ENCODE results near the gene LRRFIP2.

Gene LRRFIP2

DNA sequence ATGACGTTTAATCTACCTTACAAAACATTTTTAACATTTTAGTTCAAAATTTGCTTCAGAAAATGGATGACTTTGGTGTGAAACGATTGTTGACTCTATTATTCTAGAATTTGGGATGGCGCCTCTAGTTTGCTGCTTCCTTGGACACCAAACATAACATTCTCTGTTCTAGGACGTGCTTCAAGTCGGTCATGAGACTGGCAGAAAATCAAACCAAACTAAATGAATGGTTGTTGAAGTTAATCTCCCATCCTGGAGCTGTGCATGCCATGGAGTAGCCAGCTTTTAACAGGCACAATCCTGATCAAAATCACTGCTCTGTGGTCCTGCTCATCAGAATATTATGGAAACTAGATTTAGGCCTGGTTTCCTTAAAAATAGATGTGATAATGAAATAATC lies 9.6 kb upstream of the LRRFIP2 start:
- no peaks in the 10 kb centered on the region for H3K9me3 ChIP-seq (ENCODE audit: control insufficient read depth, insufficient read depth, low read length)
- H3K4me3 ChIP-seq (ENCODE audit: low read depth, low read length), result no peak overlapping the region
- no peak overlapping the region for H3K27ac ChIP-seq (ENCODE audit: low read depth, low read length)
- no peaks in the 10 kb centered on the region for H3K36me3 ChIP-seq (ENCODE audit: control insufficient read depth, insufficient read depth, low read length)
- H3K4me1 ChIP-seq (ENCODE audit: control insufficient read depth, insufficient read depth, low read length), result no peaks in the 10 kb centered on the region
- no peaks in the 10 kb centered on the region for H3K27me3 ChIP-seq (ENCODE audit: control insufficient read depth, insufficient read depth, low read length)
- no peak overlapping the region for H3K9ac ChIP-seq (ENCODE audit: low read depth, low read length)

DNA sequence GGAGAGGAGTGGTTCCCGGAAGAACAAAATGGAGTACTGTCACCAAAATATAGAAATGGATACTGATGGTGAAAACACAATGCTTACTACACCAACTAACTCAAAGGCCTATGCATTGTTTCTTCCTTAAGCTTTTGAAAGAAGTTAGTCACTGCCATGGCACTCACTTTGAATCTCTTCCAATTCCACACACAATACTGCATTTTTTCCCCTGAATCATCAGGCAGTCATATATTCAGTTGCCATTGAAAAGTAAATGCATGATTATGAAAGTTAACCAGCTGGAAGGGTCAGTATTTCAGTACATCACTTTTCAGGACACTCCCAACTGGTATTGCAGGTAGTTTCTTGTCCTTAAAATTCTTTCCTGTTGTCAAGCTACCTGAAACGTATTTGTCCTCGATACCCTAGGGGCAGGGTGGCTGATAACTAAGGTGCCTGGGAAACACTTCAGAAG lies 9.0 kb upstream of the LRRFIP2 start:
- H3K36me3 ChIP-seq (ENCODE audit: control insufficient read depth, insufficient read depth, low read length), result no peaks in the 10 kb centered on the region
- no peaks in the 10 kb centered on the region for H3K4me1 ChIP-seq (ENCODE audit: control insufficient read depth, insufficient read depth, low read length)
- H3K4me3 ChIP-seq (ENCODE audit: low read depth, low read length), result no peak overlapping the region
- H3K9me3 ChIP-seq (ENCODE audit: control insufficient read depth, insufficient read depth, low read length), result no peaks in the 10 kb centered on the region
- no peak overlapping the region for H3K9ac ChIP-seq (ENCODE audit: low read depth, low read length)
- H3K27me3 ChIP-seq (ENCODE audit: control insufficient read depth, insufficient read depth, low read length), result no peaks in the 10 kb centered on the region
- no peak overlapping the region for H3K27ac ChIP-seq (ENCODE audit: low read depth, low read length)

DNA sequence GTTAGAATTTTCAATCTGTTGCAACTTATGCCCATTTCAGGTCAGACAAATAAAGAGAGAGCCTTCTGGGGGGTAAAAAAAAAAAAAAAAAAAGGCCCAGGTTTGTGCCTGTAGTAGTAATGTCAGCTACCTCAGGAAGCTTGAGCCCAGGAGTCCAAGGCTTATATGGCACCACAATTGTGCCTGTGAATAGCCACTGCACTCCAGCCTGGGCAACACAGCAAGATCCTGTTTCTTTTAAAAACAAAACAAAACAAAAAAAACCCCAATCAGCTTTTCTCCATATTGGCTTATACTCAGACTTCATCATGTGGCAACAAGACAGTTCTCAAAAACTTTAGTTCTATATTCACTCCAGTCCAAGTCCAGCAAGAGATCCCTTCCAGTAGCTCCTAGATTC lies 8.4 kb upstream of the LRRFIP2 start:
- no peak overlapping the region for H3K4me3 ChIP-seq (ENCODE audit: low read depth, low read length)
- no peak overlapping the region for H3K27ac ChIP-seq (ENCODE audit: low read depth, low read length)
- no peaks in the 10 kb centered on the region for H3K9me3 ChIP-seq (ENCODE audit: control insufficient read depth, insufficient read depth, low read length)
- H3K36me3 ChIP-seq (ENCODE audit: control insufficient read depth, insufficient read depth, low read length), result no peaks in the 10 kb centered on the region
- H3K9ac ChIP-seq (ENCODE audit: low read depth, low read length), result no peak overlapping the region
- no peaks in the 10 kb centered on the region for H3K4me1 ChIP-seq (ENCODE audit: control insufficient read depth, insufficient read depth, low read length)
- H3K27me3 ChIP-seq (ENCODE audit: control insufficient read depth, insufficient read depth, low read length), result no peaks in the 10 kb centered on the region

DNA sequence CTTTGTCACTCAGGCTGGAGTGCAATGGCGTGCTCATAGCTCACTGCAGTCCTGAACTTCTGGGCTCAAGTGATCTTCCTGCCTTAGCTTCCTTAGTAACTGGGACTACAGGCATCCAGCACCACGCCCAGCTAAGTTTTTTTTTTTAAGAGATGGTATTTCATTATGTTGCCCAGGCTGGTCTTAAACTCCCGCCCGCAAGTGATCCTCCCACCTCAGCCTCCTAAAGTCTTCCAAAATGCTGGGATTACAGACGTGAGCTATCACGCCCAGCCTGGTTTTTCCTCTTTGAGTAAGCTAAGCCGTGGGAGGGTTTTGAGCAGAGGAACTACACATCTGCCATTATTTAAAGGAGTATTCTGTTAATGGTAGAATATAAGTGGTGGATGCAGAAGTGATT lies 7.4 kb upstream of the LRRFIP2 start:
- Histone ChIP-seq H3K9me3 (ENCODE audit: control insufficient read depth, insufficient read depth, low read length) (no peaks in the 10 kb centered on the region), H3K27ac (ENCODE audit: low read depth, low read length) (no peak overlapping the region), H3K9ac (ENCODE audit: low read depth, low read length) (no peak overlapping the region), H3K4me3 (ENCODE audit: low read depth, low read length) (no peak overlapping the region), H3K4me1 (ENCODE audit: control insufficient read depth, insufficient read depth, low read length) (peaks cover 7% of the 10 kb centered on the region; the same call in 1 of the 2 replicates), H3K36me3 (ENCODE audit: control insufficient read depth, insufficient read depth, low read length) (no peaks in the 10 kb centered on the region), H3K27me3 (ENCODE audit: control insufficient read depth, insufficient read depth, low read length) (no peaks in the 10 kb centered on the region)

DNA sequence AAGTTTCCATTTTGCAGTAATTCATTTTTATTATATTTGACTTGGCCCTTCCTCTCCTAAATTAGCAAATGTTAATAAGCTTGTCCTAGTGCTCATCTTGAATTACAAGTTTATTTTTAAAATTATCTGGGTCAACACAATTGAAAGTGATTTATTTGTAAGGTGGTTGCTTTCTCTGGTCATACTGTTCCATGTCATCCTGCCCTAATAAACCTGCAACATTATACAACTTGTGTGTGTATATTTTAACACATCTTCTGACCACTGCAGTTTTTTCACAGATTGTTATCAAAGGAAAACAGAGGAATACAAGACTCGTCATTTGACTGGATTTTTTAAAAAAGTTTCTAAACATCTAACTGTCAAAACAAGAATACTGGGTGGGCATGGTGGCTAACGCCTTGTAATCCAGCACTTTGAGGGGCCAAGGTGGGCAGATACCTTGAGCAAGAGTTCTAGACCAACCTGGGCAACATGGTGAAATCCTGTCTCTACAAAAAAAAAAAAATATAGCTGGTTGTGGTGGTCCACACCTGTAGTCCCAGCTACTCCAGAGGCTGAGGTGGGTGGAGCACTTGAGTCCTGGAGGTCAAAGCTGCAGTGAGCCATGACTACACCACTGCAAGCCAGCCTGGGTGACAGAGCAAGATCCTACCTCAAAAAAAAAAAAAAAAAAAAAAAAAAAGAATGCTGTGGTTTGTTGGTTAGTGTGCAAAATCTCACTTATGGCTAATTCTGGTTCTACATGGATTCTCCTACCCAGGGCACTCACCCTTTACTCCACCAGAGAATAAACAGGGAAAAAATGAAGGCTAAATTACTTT lies 5.0 kb upstream of the LRRFIP2 start:
- Histone ChIP-seq H3K36me3 (ENCODE audit: control insufficient read depth, insufficient read depth, low read length) (no peaks in the 10 kb centered on the region), H3K27ac (ENCODE audit: low read depth, low read length) (no peak overlapping the region), H3K27me3 (ENCODE audit: control insufficient read depth, insufficient read depth, low read length) (no peaks in the 10 kb centered on the region), H3K9ac (ENCODE audit: low read depth, low read length) (no peak overlapping the region), H3K4me1 (ENCODE audit: control insufficient read depth, insufficient read depth, low read length) (peaks cover 7% of the 10 kb centered on the region; the same call in 1 of the 2 replicates), H3K9me3 (ENCODE audit: control insufficient read depth, insufficient read depth, low read length) (no peaks in the 10 kb centered on the region), H3K4me3 (ENCODE audit: low read depth, low read length) (no peak overlapping the region)

DNA sequence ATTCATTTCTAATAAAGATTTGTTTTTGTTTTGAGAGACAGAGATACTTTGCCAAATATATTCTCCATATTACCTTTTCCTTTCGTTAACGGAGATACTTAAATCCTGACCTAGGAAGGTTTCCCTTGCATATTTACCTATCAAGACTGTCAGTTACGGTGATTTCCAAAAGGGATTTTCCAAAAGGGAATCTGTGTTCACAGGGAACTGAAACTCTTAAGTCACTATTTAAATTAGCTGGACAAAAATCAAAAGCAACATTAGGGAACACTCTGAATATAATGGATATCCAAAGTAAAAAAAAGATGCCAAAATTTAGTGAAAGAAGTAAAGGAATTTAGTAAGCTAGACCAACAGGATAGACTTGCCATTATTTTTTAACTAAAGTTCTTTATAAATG lies 576 bp downstream of the LRRFIP2 start:
- H3K27me3 ChIP-seq (ENCODE audit: control insufficient read depth, insufficient read depth, low read length), result no peaks in the 10 kb centered on the region
- no peak overlapping the region for H3K27ac ChIP-seq (ENCODE audit: low read depth, low read length)
- H3K9me3 ChIP-seq (ENCODE audit: control insufficient read depth, insufficient read depth, low read length), result no peaks in the 10 kb centered on the region
- H3K36me3 ChIP-seq (ENCODE audit: control insufficient read depth, insufficient read depth, low read length), result peaks cover 14% of the 10 kb centered on the region
- peaks cover 7% of the 10 kb centered on the region; the same call in 1 of the 2 replicates for H3K4me1 ChIP-seq (ENCODE audit: control insufficient read depth, insufficient read depth, low read length)
- no peak overlapping the region for H3K4me3 ChIP-seq (ENCODE audit: low read depth, low read length)
- no peak overlapping the region for H3K9ac ChIP-seq (ENCODE audit: low read depth, low read length)

DNA sequence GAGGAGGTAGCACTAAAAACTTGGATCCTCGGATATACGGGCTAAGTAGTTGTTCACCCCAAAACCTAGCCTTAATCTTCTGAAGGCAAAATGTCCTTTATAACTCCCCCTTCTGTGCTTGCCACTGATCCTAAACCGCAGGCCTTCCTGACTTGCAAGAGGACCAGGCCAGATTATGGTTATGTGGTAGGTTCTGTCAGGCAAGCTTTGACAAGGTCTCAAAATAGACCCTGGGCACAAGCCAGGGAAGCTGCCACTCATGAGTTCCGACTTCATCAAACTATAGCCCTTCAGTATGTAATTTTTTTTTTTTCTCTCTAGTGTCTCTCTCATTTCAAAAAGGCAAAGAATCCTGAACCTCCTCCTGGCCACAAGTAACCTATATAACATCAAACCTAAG lies 3.2 kb downstream of the LRRFIP2 start:
- Histone ChIP-seq H3K27ac (ENCODE audit: low read depth, low read length) (no peak overlapping the region), H3K27me3 (ENCODE audit: control insufficient read depth, insufficient read depth, low read length) (no peaks in the 10 kb centered on the region), H3K36me3 (ENCODE audit: control insufficient read depth, insufficient read depth, low read length) (peaks cover 14% of the 10 kb centered on the region), H3K9me3 (ENCODE audit: control insufficient read depth, insufficient read depth, low read length) (no peaks in the 10 kb centered on the region), H3K4me1 (ENCODE audit: control insufficient read depth, insufficient read depth, low read length) (no peaks in the 10 kb centered on the region; the same call in 1 of the 2 replicates), H3K9ac (ENCODE audit: low read depth, low read length) (no peak overlapping the region), H3K4me3 (ENCODE audit: low read depth, low read length) (no peak overlapping the region)

DNA sequence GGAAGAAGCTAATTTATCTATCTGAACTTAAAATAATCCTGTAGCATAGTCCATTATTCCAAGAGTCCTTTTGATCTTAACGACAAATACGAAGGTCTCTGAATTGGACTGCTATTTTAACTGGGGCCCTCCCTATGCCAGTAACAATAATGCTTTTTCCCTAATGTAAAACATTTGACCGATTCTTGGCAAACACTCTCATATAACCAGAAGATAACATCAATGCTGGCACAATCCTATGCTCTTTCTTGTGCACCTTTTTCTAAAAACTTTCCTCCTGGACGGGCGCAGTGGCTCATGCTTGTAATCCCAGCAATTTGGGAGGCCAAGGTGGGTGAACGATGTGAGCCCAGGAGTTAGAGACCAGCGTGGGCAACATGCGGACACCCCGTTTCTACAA lies 3.9 kb downstream of the LRRFIP2 start:
- H3K27ac ChIP-seq (ENCODE audit: low read depth, low read length), result no peak overlapping the region
- H3K4me3 ChIP-seq (ENCODE audit: low read depth, low read length), result no peak overlapping the region
- peaks cover 14% of the 10 kb centered on the region for H3K36me3 ChIP-seq (ENCODE audit: control insufficient read depth, insufficient read depth, low read length)
- H3K4me1 ChIP-seq (ENCODE audit: control insufficient read depth, insufficient read depth, low read length), result no peaks in the 10 kb centered on the region; the same call in 1 of the 2 replicates
- no peaks in the 10 kb centered on the region for H3K27me3 ChIP-seq (ENCODE audit: control insufficient read depth, insufficient read depth, low read length)
- H3K9ac ChIP-seq (ENCODE audit: low read depth, low read length), result no peak overlapping the region
- H3K9me3 ChIP-seq (ENCODE audit: control insufficient read depth, insufficient read depth, low read length), result no peaks in the 10 kb centered on the region

DNA sequence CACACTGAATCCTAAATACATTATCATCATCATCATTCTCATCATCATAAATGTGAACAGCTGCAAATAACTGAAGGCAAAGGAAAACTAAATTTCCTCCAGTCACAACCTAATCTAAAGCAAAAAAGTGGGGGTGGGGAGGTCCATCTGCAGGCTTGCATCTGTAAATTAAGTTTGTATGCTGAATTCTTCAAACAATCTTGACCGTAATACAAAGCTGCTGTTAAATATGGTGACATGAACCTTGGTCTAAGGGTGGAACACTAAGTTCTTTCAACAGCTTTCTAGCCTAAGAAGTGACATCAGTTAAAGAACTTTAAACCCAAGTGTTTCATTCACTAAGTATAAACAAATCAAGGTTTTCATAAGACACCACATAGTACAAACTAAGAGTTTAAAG lies 4.3 kb downstream of the LRRFIP2 start:
- Histone ChIP-seq H3K9ac (ENCODE audit: low read depth, low read length) (no peak overlapping the region), H3K27ac (ENCODE audit: low read depth, low read length) (no peak overlapping the region), H3K36me3 (ENCODE audit: control insufficient read depth, insufficient read depth, low read length) (peaks cover 14% of the 10 kb centered on the region), H3K4me3 (ENCODE audit: low read depth, low read length) (no peak overlapping the region), H3K9me3 (ENCODE audit: control insufficient read depth, insufficient read depth, low read length) (no peaks in the 10 kb centered on the region), H3K27me3 (ENCODE audit: control insufficient read depth, insufficient read depth, low read length) (no peaks in the 10 kb centered on the region), H3K4me1 (ENCODE audit: control insufficient read depth, insufficient read depth, low read length) (no peaks in the 10 kb centered on the region; the same call in 1 of the 2 replicates)

DNA sequence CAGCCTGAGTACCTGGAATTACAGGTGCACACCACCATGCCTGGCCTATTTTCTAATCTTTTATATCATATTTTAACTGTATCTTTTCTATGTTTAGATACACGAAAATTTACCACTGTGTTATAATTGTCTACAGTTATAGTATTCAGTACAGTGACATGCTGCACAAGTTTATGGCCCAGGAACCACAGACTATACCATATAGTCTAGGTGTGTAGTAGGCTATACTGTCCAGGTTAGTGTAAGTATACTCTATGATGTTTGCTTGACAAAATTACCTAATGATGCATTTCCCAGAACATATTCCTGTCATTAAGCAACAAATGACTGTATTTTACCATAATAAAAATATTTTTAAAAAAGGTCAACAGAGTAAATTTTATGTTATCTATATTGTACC lies 5.5 kb downstream of the LRRFIP2 start:
- peaks cover 14% of the 10 kb centered on the region for H3K36me3 ChIP-seq (ENCODE audit: control insufficient read depth, insufficient read depth, low read length)
- H3K9ac ChIP-seq (ENCODE audit: low read depth, low read length), result no peak overlapping the region
- no peaks in the 10 kb centered on the region for H3K27me3 ChIP-seq (ENCODE audit: control insufficient read depth, insufficient read depth, low read length)
- H3K4me3 ChIP-seq (ENCODE audit: low read depth, low read length), result no peak overlapping the region
- peaks cover under 1% of the 10 kb centered on the region; the same call in 1 of the 2 replicates for H3K4me1 ChIP-seq (ENCODE audit: control insufficient read depth, insufficient read depth, low read length)
- no peak overlapping the region for H3K27ac ChIP-seq (ENCODE audit: low read depth, low read length)
- no peaks in the 10 kb centered on the region for H3K9me3 ChIP-seq (ENCODE audit: control insufficient read depth, insufficient read depth, low read length)

DNA sequence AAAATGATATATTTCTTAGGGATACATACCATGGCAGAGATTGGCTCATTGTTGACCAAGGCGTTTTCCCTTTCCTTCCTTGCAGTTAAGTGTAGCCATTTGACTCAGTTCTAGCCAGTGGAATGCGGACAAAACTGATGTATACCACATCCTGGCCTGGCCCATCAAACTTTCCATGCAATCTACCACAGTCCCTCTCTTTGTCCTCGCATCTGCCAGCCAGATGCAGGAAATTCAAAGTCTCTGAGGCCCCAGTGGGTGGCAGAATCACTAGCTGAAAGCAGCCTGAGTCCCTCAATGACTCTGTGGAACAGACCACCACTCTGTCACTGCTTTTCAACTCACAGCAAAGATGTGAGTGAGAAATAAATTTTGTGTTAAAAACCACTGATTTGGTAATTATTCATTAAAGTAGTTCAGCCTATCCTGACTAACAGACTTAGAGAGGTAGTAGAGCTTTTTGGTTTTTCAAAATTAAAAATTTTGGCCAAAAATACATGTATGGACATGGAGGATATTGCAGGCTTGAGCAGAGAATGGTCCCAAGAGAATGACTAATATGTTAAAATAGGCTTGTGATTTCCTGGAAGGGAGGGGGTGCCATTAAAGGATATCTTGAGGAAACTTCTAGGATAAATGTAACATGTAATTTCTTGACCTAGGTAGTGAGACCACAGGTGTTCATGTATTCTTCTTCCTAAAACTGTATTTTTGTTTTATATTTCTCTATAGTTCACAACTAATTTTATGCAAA lies 10.9 kb downstream of the LRRFIP2 start:
- Histone ChIP-seq H3K27me3 (ENCODE audit: control insufficient read depth, insufficient read depth, low read length) (no peaks in the 10 kb centered on the region), H3K9me3 (ENCODE audit: control insufficient read depth, insufficient read depth, low read length) (no peaks in the 10 kb centered on the region), H3K9ac (ENCODE audit: low read depth, low read length) (no peak overlapping the region), H3K36me3 (ENCODE audit: control insufficient read depth, insufficient read depth, low read length) (no peaks in the 10 kb centered on the region), H3K27ac (ENCODE audit: low read depth, low read length) (peak overlapping the region; percentile 69), H3K4me3 (ENCODE audit: low read depth, low read length) (no peak overlapping the region), H3K4me1 (ENCODE audit: control insufficient read depth, insufficient read depth, low read length) (peaks cover 10% of the 10 kb centered on the region)

All from HUES48 (cell line).